CD1c-positive myeloid dendritic cell (primary cell): Measurements from ENCODE around the gene FGD2.
"Not testable (repeated sequence)": the region's sequence is repeated elsewhere in the genome, so short reads cannot be mapped to it uniquely, and the experiment has no call there.

Experiments used
- DNase-seq: peaks from one replicate; pipeline ENCODE4 v3.0.0-alpha.2; 2016; ENCODE audit errors: extremely low spot score

FGD2 gene

GRCh38 chr6:37058984-37059343 lies 53.5 kb downstream of the FGD2 start:
- DNase-seq = not testable (repeated sequence)

- DNase-seq = peak; percentile 72
These were observed 54.1 kb downstream of the FGD2 start for GRCh38 chr6:37059344-37060194.

GRCh38 chr6:37060195-37060559 lies 54.7 kb downstream of the FGD2 start:
- DNase-seq = peak; percentile 47

GRCh38 chr6:37061157-37061804 lies 55.8 kb downstream of the FGD2 start:
- DNase-seq = no peak

GRCh38 chr6:37062424-37062823 lies 57.0 kb downstream of the FGD2 start:
- DNase-seq = no peak

GRCh38 chr6:37068356-37069270 lies 63.2 kb downstream of the FGD2 start:
- no peak for DNase-seq

- no peak for DNase-seq
These were observed 64.2 kb downstream of the FGD2 start for GRCh38 chr6:37069639-37070038.

- peak; percentile 16 for DNase-seq
These were observed 67.1 kb downstream of the FGD2 start for GRCh38 chr6:37072526-37072925.

GRCh38 chr6:37074053-37074827 lies 68.8 kb downstream of the FGD2 start:
- no peak for DNase-seq

- no peak for DNase-seq
These were observed 71.9 kb downstream of the FGD2 start for GRCh38 chr6:37077191-37077904.

- no peak for DNase-seq
These were observed 72.4 kb downstream of the FGD2 start for GRCh38 chr6:37077905-37078296.
